ENCODE data around the gene RHBDD1.

- TF ChIP-seq, protein P1, sequence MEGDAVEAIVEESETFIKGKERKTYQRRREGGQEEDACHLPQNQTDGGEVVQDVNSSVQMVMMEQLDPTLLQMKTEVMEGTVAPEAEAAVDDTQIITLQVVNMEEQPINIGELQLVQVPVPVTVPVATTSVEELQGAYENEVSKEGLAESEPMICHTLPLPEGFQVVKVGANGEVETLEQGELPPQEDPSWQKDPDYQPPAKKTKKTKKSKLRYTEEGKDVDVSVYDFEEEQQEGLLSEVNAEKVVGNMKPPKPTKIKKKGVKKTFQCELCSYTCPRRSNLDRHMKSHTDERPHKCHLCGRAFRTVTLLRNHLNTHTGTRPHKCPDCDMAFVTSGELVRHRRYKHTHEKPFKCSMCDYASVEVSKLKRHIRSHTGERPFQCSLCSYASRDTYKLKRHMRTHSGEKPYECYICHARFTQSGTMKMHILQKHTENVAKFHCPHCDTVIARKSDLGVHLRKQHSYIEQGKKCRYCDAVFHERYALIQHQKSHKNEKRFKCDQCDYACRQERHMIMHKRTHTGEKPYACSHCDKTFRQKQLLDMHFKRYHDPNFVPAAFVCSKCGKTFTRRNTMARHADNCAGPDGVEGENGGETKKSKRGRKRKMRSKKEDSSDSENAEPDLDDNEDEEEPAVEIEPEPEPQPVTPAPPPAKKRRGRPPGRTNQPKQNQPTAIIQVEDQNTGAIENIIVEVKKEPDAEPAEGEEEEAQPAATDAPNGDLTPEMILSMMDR (IDR thresholded peaks at IDR 0.05; ENCODE audit: low read depth, low read length, missing input control) = no peak
- TF ChIP-seq JUND (IDR thresholded peaks at IDR 0.05) (no peak), MAX (IDR thresholded peaks at IDR 0.05) (no peak)
Observed at GRCh38 chr2:226890286-226890685, 54.4 kb downstream of the RHBDD1 start.

Data from liver (tissue), 3 donors.